GM12801 (cell line): ENCODE results near the gene MMP24.

Experiments used
- CTCF ChIP-seq: IDR thresholded peaks from one replicate; pipeline ENCODE4 v1.5.1; 2011; ENCODE audit warnings: control low read depth; ENCODE audit not compliant: insufficient read length; ENCODE audit errors: extremely low read depth

MMP24 gene

GRCh38 chr20:35191419-35192117 is 34.9 kb upstream of the MMP24 start:
- no peak for TF ChIP-seq CTCF

- TF ChIP-seq CTCF, result no peak
Observed at GRCh38 chr20:35192118-35192872, 34.2 kb upstream of the MMP24 start.

GRCh38 chr20:35196313-35196712 is 30.2 kb upstream of the MMP24 start:
- TF ChIP-seq CTCF, result no peak

- TF ChIP-seq CTCF, result no peak
Observed at GRCh38 chr20:35199740-35200139, 26.8 kb upstream of the MMP24 start.

GRCh38 chr20:35200267-35200666 is 26.2 kb upstream of the MMP24 start:
- no peak for TF ChIP-seq CTCF

GRCh38 chr20:35206802-35207201 is 19.7 kb upstream of the MMP24 start:
- no peak for TF ChIP-seq CTCF

- TF ChIP-seq CTCF, result no peak
Observed at GRCh38 chr20:35207950-35208611, 18.4 kb upstream of the MMP24 start.
